GDM1 (cell line): Measurements from ENCODE around the gene CSRP1.
"Not testable (repeated sequence)": the region's sequence is repeated elsewhere in the genome, so short reads cannot be mapped to it uniquely, and the experiment has no call there.

Source experiments
- DNase-seq: peaks from one replicate; lab custom pipeline; 2025; lab: John Stamatoyannopoulos, UW

CSRP1 gene

GRCh38 chr1:201496296-201496690 lies 10.6 kb downstream of the CSRP1 start:
- DNase-seq = no peak

GRCh38 chr1:201495551-201496295 lies 11.2 kb downstream of the CSRP1 start:
- no peak for DNase-seq

- no peak for DNase-seq
Observed at GRCh38 chr1:201493757-201494617, 12.9 kb downstream of the CSRP1 start.

GRCh38 chr1:201493026-201493656 lies 13.8 kb downstream of the CSRP1 start:
- DNase-seq = not testable (repeated sequence)

GRCh38 chr1:201491896-201492511 lies 14.9 kb downstream of the CSRP1 start:
- no peak for DNase-seq

DNA sequence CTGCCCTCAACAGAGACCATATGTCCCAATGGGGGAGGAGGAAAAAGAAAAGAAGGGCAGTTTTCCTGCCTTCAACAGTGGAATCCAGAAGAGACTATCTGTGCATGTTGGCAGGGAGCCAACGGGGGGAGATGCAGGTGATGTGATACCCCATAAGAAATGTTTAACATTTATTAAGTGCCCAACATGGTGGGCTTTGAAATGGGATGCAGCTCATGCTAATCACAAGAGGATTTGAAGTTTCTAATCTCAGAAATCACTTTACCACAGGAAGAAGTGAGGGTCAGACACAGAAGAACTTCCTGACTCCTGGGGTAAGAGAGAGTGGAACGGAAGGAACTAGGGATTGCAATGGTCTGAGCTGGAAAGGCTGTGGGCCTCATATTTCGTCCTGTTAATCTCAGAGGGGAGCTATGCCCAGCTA lies 16.2 kb downstream of the CSRP1 start:
- no peak for DNase-seq

DNA sequence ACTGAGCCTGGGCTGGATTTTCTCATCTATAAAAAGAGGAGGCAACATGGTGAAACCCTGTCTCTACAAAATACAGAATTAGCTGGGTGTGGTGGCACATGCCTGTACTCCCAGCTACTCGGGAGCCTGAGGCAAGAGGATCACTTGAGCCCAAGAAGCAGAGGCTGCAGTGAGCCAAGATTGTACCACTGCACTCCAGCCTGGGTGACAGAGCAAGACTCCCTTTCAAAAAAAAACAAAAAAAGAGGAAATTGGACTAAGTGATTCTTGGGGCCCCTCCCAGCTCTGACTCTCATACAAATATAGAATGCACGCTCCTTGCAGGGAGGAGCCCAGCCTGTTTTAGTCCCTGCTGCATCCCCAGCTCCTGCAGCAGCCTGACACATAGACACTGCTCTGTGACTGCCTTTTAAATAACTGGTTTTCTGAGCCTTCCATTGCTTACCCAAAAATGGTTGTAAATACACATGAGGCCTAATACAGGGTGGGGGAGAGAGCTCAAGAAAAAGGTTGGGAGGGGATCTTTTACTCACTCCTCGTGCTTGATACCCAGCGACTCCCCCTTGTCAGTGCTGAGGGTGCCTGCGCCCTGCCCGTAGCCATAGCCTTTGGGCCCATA lies 17.2 kb downstream of the CSRP1 start:
- no peak for DNase-seq

DNA sequence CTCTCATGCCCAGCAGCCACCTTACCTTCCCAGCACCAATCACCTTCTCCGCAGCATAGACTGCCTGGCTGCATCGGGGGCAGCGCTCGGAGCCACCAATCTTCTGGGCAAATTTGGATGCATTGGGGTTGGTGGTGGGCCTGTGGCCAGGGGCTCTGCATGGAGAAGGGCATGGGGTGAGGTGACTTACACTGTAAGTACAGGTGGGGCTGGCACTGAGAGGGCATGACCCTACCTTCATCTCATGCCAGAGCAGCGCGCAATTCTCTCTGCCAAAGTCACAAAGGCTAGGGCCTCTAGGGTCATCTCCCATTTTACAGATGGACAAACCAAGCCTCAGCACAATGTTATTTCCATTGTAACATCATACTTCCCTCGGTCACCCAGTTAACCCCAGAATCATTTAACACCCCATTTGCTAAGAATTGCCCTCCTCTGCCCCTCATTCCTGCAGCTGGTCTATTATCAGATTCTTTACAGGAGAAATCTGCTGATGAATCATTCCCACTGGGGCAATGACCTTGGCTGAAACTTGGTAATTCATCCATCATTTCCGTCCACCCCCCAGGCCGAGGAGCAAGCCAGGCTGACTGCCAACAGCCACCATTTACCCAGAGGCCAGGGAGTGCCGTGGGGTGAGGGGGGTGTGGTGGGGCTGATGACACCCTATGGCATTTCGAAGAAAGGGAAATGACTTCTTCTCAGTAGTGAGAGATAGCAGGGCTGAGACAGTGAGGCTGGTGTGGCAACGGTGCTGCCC lies 17.9 kb downstream of the CSRP1 start:
- DNase-seq = no peak

DNA sequence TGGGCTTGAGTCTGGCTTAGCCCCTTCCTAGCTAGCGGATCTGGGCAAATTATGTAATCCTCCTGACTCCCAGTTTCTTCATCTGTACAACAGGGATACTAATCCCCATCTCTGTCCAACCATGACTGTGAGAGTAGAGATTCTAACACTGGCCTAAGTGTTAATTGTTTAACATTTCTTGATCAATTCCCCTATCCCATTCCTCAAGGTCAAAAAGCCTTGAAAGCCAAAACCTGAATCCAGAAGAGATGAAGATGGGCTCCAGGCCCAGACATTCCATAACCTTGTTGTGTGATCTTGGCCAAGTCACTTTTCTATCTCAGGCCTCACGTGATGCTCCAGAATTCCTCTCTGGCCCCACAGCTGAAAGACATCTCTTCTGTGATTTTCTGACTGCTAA lies 19.2 kb downstream of the CSRP1 start:
- DNase-seq = no peak

- DNase-seq = peak; percentile 80
Observed at GRCh38 chr1:201486187-201486586, 20.7 kb downstream of the CSRP1 start.

GRCh38 chr1:201485184-201485774 lies 21.6 kb downstream of the CSRP1 start:
- DNase-seq = no peak

DNA sequence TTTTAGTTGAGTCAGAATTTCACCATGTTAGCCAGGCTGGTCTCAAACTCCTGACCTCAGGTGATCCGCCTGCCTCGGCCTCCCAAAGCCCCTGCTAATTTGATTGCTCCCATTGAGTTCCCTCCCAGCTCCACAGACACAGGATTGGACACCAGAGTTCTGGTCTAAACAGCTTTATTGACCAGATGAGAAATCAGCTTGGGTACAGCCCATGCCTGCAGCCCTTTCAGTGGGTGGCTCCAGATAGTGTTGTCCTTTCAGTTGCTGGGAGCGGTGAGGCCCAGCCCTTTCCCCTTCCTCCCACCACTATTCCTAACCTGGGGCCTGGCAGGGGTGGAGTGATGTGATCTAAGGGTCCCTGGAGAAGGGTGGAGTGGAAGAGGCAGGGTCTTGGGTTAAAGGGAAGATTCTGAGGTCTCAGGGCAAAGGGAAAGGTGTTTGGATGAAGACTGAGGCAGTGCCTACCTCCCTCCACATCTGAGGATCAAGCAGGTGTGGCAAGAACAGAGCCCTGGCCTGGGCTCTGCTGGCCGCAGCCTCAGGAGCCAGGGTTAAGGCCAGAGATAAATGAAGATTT lies 23.5 kb downstream of the CSRP1 start:
- no peak for DNase-seq

DNA sequence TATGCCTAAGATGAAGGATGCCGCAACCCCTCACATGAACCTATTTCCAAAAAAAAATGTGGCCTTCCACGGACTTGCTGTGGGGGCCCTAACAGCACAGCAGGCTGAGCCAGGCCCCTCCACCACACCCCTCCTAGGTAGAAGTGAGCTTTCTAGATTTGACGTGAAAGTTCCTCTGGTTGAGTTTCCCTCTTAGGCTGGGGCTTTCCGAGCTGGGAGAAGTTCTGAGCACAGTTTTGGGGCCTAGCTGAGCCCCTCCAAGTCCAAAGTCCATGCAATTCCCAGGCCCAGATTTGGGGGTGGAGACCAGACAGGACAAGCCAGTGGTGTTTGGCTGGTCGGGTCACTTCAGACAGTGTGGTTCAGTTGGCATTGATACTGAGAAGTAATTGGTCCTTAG lies 24.2 kb downstream of the CSRP1 start:
- DNase-seq = no peak

DNA sequence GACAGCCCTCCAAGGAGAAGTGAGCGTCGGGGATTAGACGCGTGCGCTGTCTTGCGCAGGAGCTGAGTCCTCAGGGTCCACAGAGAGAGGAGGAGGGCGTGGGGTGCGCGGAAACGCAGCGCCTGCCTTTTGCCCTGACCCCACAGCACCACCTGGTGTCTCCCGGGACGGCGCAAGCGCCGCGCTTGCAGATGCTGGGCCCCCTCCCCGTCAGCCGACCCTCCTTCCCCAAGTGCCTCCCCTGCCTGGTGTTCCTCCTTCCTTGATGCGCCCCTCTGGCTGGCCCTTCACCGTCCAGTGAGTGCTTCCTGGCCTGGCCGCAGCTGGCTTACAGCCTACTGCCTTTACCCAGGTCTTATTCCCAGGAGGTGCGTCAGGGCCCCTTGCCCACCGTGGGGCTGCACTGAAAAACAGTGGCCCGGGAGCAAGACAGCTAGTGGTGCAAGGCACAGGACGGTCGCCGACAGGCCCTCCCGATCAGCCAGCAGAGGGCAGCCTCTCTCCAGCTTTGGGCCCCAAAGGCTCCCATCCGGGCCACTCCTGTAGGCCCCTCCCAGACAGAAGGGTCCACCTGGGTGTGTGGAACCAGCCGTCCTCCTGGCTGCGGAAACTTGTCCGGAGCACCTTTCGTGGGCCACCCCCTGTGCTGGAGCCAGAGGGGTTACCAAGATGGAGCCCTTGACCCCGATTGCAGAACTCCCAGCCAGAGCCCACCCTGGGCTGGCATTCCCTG lies 25.0 kb downstream of the CSRP1 start:
- peak; percentile 79 for DNase-seq

DNA sequence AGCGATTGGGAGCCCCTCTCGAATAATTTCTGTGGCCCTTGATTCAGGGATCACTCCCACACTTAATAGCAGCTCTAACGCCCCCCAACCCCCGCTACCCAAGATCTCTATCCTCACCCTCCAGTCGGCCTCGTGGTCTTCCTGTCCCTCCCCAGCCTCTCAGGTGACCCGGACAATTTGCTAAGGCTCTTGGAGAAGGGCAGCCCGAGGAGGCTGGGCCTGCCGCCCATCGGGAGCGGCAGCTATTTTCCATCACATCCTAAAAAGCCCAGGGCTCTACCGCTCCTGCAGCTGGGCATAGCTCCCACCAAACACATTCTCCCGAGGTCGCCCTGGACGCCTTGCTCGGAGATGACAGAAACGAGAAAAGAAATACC lies 25.9 kb downstream of the CSRP1 start:
- no peak for DNase-seq

- peak; percentile 11 for DNase-seq
Observed at GRCh38 chr1:201480231-201481003, 26.5 kb downstream of the CSRP1 start.

- DNase-seq = no peak
Observed at GRCh38 chr1:201479201-201479730, 27.7 kb downstream of the CSRP1 start.

DNA sequence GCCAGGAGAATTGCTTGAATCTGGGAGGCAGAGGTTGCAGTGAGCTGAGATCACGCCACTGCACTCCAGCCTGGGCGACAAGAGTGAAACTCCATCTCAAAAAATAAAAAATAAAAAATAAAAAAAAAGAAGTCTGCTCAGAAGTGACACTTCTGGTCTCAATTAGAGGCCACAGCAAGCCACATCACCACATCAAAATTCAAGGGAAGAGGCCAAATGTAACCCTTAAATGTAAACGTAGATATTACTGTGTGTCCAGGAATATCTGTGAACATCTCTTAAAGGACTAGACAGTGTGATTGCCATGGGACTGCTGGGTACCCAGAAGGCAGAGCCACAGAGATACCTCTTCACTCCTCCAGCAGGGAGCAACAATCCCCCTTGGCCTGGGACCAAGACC lies 28.3 kb downstream of the CSRP1 start:
- DNase-seq = not testable (repeated sequence)
